GM19468 (cell line): Measurements from ENCODE around the gene ZBED3.
A peak's percentile ranks its signal among the peaks of the same experiment; 100 is the strongest.
"Not testable (repeated sequence)": the region's sequence is repeated elsewhere in the genome, so short reads cannot be mapped to it uniquely, and the experiment has no call there.

Source experiments
- ATAC-seq: cut with Tn5 transposase; IDR thresholded peaks from one replicate; pipeline ENCODE4 v1.9.1; 2021; ENCODE audit warnings: mild to moderate bottlenecking, moderate library complexity, moderate number of reproducible peaks; ENCODE audit not compliant: unreplicated experiment; ENCODE audit errors: extremely low read depth

Gene ZBED3

GRCh38 chr5:77086689-77087483, at the start of gene ZBED3:
TSS of gene ZBED3 (minus strand) at chr5:77087285. CDS start at chr5:77077878, 9,407 bp downstream.
- ATAC-seq = peak; percentile 21

GRCh38 chr5:77133061-77133758, 46.1 kb upstream of the ZBED3 start:
- ATAC-seq = no peak

GRCh38 chr5:77131361-77131760, 44.3 kb upstream of the ZBED3 start:
- no peak for ATAC-seq

GRCh38 chr5:77129391-77129990, 42.4 kb upstream of the ZBED3 start:
- ATAC-seq = no peak

GRCh38 chr5:77128411-77129061, 41.5 kb upstream of the ZBED3 start:
- ATAC-seq = no peak

GRCh38 chr5:77123057-77123456, 36.0 kb upstream of the ZBED3 start:
- no peak for ATAC-seq

- ATAC-seq = no peak
These were observed 33.6 kb upstream of the ZBED3 start for GRCh38 chr5:77120706-77121105.

- ATAC-seq = no peak
These were observed 33.0 kb upstream of the ZBED3 start for GRCh38 chr5:77120086-77120485.

GRCh38 chr5:77117161-77117560, 30.1 kb upstream of the ZBED3 start:
- no peak for ATAC-seq

GRCh38 chr5:77107035-77107434, 19.9 kb upstream of the ZBED3 start:
- ATAC-seq = not testable (repeated sequence)

- no peak for ATAC-seq
These were observed 17.7 kb upstream of the ZBED3 start for GRCh38 chr5:77104813-77105212.

- no peak for ATAC-seq
These were observed 16.4 kb upstream of the ZBED3 start for GRCh38 chr5:77103457-77103856.

GRCh38 chr5:77102549-77102948, 15.5 kb upstream of the ZBED3 start:
- ATAC-seq = no peak

GRCh38 chr5:77101298-77101697, 14.2 kb upstream of the ZBED3 start:
- no peak for ATAC-seq

- no peak for ATAC-seq
These were observed 8.1 kb upstream of the ZBED3 start for GRCh38 chr5:77095189-77095588.

GRCh38 chr5:77087484-77088261, 588 bp upstream of the ZBED3 start:
- ATAC-seq = no peak

- ATAC-seq = no peak
These were observed 757 bp downstream of the ZBED3 start for GRCh38 chr5:77086368-77086688.

GRCh38 chr5:77083088-77083487, 4.0 kb downstream of the ZBED3 start:
- ATAC-seq = no peak

GRCh38 chr5:77082280-77082679, 4.8 kb downstream of the ZBED3 start:
- no peak for ATAC-seq

- no peak for ATAC-seq
These were observed 6.2 kb downstream of the ZBED3 start for GRCh38 chr5:77080905-77081304.
